Endothelial cell of umbilical vein (primary cell): Measurements from ENCODE around the gene NRG3. TPM values are rescaled to one million over a fixed set of nuclear protein-coding genes. Genes with fewer than 3 reads are reported as not detected.
A peak's percentile ranks its signal among the peaks of the same experiment; 100 is the strongest.

Experiments used
- BruUV-seq: library from RNA; stranded (reverse); fragments of 400-500 nt; replicated peaks from 2 replicates; lab custom pipeline; 2021; lab: Mats Ljungman, UMichigan
- CTCF ChIA-PET: fragments of 300-600, 350-600 bp; sonication (Branson Sonifier 250); formaldehyde crosslinking; loops from one replicate; lab custom pipeline; 2021; ENCODE audit warnings: antibody characterized with exemption, inconsistent platforms; lab: Charles Lee
- POLR2A ChIA-PET: fragments of 300-600, 350-600 bp; sonication (Branson Sonifier 250); formaldehyde crosslinking; loops from one replicate; lab custom pipeline; 2021; ENCODE audit warnings: antibody characterized with exemption, inconsistent platforms; lab: Charles Lee
- DNase-seq: peaks from one replicate; pipeline ENCODE4 v3.0.0-alpha.2; 2011; ENCODE audit warnings: low read depth, low spot score
- FAIRE-seq: peaks from 2 replicates; lab custom pipeline; 2011; peaks lifted over from hg19 to GRCh38; lab: Jason Lieb, UNC
- H2AFZ ChIP-seq: 2 replicates; pipeline ENCODE4 v1.6.0; 2012; ENCODE audit warnings: low read depth, low read length, control low read depth, inconsistent platforms
- H3K27ac ChIP-seq: 2 replicates; pipeline ENCODE4 v1.5.1; 2011; ENCODE audit warnings: low read depth, mild to moderate bottlenecking, control low read depth, low read length, moderate library complexity; ENCODE audit not compliant: insufficient read depth
- H3K27me3 ChIP-seq, 2 experiments: 2 replicates each; pipeline versions ENCODE4 v1.6.0 to v1.6.1; 2011; ENCODE audit warnings: low read length in 2 of 2, mixed read lengths in 1 of 2; ENCODE audit not compliant: control insufficient read depth in 2 of 2, insufficient read depth in 2 of 2
- H3K36me3 ChIP-seq, 2 experiments: 2 replicates in 1 of 2; 3 replicates in 1 of 2; pipeline ENCODE4 v1.5.1; 2011; ENCODE audit warnings: low read length in 2 of 2, mild to moderate bottlenecking in 1 of 2, moderate library complexity in 1 of 2; ENCODE audit not compliant: control insufficient read depth in 2 of 2, insufficient read depth in 2 of 2; ENCODE audit errors: extremely low read depth in 1 of 2
- H3K4me1 ChIP-seq: 3 replicates; pipeline ENCODE4 v1.5.1; 2011; ENCODE audit warnings: mild to moderate bottlenecking, low read length; ENCODE audit not compliant: control insufficient read depth, insufficient read depth; ENCODE audit errors: extremely low read depth
- H3K4me2 ChIP-seq: 2 replicates; pipeline ENCODE4 v1.6.1; 2011; ENCODE audit warnings: low read length, control low read depth, mixed read lengths; ENCODE audit not compliant: insufficient read depth
- H3K4me3 ChIP-seq, 3 experiments: fragments of 200-600 bp in 1 of 3; sonication (generic), shearing (Covaris generic) in 1 of 3; replicated peaks in 1 of 3; 2 replicates each; pipeline ENCODE4 v1.5.1; 2011 to 2016; ENCODE audit warnings: control low read depth in 3 of 3, low read length in 3 of 3, mild to moderate bottlenecking in 2 of 3, inconsistent platforms in 1 of 3, low read depth in 1 of 3, moderate library complexity in 1 of 3; ENCODE audit not compliant: insufficient read depth in 1 of 3
- H3K79me2 ChIP-seq: 2 replicates; pipeline ENCODE4 v1.6.0; 2012; ENCODE audit warnings: low read length, inconsistent platforms; ENCODE audit not compliant: control insufficient read depth, insufficient read depth
- H3K9ac ChIP-seq: replicated peaks from 2 replicates; pipeline ENCODE3; 2011; ENCODE audit warnings: low read length, control low read depth; ENCODE audit not compliant: insufficient read depth; ENCODE audit errors: extremely low read depth
- H3K9me1 ChIP-seq: replicated peaks from 3 replicates; pipeline ENCODE4 v1.6.0; 2011; ENCODE audit warnings: mild to moderate bottlenecking, low read length; ENCODE audit not compliant: control insufficient read depth, insufficient read depth; ENCODE audit errors: extremely low read depth
- H3K9me3 ChIP-seq: replicated peaks from 2 replicates; pipeline ENCODE4 v1.5.1; 2012; ENCODE audit warnings: low read length, inconsistent platforms; ENCODE audit not compliant: control insufficient read depth, insufficient read depth
- H4K20me1 ChIP-seq: replicated peaks from 2 replicates; pipeline ENCODE3; 2011; ENCODE audit warnings: mild to moderate bottlenecking, low read length; ENCODE audit not compliant: control insufficient read depth, insufficient read depth; ENCODE audit errors: extremely low read depth
- EZH2 ChIP-seq: IDR thresholded peaks from 2 replicates; pipeline ENCODE4 v1.6.1; 2012; ENCODE audit warnings: borderline replicate concordance, low read depth, mild to moderate bottlenecking, moderate library complexity, low read length, inconsistent platforms; ENCODE audit not compliant: severe bottlenecking
- FOS ChIP-seq: IDR thresholded peaks from 2 replicates; pipeline ENCODE4 v1.6.1; 2011; ENCODE audit warnings: mild to moderate bottlenecking, low read length, moderate library complexity, borderline replicate concordance; ENCODE audit not compliant: insufficient read depth
- JUN ChIP-seq: IDR thresholded peaks from 2 replicates; pipeline ENCODE4 v1.6.1; 2011; ENCODE audit warnings: borderline replicate concordance, low read depth; ENCODE audit not compliant: insufficient read length, insufficient read depth
- MYC ChIP-seq: IDR thresholded peaks from one replicate; pipeline ENCODE4 v1.6.1; 2011; ENCODE audit warnings: mild to moderate bottlenecking, low read depth, low read length
- POLR2AphosphoS5 ChIP-seq: IDR thresholded peaks from 2 replicates; pipeline ENCODE4 v1.6.1; 2012; ENCODE audit warnings: low read depth, mild to moderate bottlenecking, control low read depth, low read length, moderate library complexity; ENCODE audit not compliant: insufficient read depth
- dilution Hi-C: fragments of 300-500 bp; cut with MboI; formaldehyde crosslinking; loops from one replicate; pipeline ENCODE4 v1.15.0; 2019; ENCODE audit warnings: low sequenced_read_pairs; ENCODE audit not compliant: extremely low pct_ligation_motif_present
- intact Hi-C: fragments of 100-400 bp; cut with micrococcal nuclease; formaldehyde crosslinking; loops from one replicate; pipeline ENCODE4 v1.10.0; 2022
- polyA plus RNA-seq, 4 experiments: library from polyadenylated mRNA; depleted of rRNA in 3 of 4; stranded (reverse) in 3 of 4; unstranded in 1 of 4; fragments of >200 nt; gene quantifications; 2 replicates each; pipeline versions ENCODE4 v1.2.1 to v1.2.3, GENCODE V29; 2011 to 2012; ENCODE audit warnings: missing spikeins in 1 of 4
- total RNA-seq: library from RNA; stranded (reverse); gene quantifications from 2 replicates; pipeline ENCODE4 v1.2.3, GENCODE V29; 2021
- TF ChIP-seq, protein P1 (sequence below): IDR thresholded peaks from 2 replicates; pipeline ENCODE4 v1.6.1; 2011; ENCODE audit not compliant: insufficient read depth, insufficient read length
- TF ChIP-seq, protein P2 (sequence below), 2 donors: IDR thresholded peaks; 1 replicate in 1 of 2; 2 replicates in 1 of 2; pipeline ENCODE4 v1.5.1; 2011; ENCODE audit warnings: low read length in 2 of 2, mild to moderate bottlenecking in 2 of 2, moderate library complexity in 2 of 2, control low read depth in 1 of 2, inconsistent platforms in 1 of 2, low read depth in 1 of 2; ENCODE audit not compliant: insufficient read depth in 1 of 2; ENCODE audit errors: extremely low read depth in 1 of 2

NRG3 gene
- total and polyA plus RNA-seq, 2 donors (not counting 3 experiments of a cell fraction or from before 2014, with no cell fraction given), result 1.9 to 3.9 TPM

DNA sequence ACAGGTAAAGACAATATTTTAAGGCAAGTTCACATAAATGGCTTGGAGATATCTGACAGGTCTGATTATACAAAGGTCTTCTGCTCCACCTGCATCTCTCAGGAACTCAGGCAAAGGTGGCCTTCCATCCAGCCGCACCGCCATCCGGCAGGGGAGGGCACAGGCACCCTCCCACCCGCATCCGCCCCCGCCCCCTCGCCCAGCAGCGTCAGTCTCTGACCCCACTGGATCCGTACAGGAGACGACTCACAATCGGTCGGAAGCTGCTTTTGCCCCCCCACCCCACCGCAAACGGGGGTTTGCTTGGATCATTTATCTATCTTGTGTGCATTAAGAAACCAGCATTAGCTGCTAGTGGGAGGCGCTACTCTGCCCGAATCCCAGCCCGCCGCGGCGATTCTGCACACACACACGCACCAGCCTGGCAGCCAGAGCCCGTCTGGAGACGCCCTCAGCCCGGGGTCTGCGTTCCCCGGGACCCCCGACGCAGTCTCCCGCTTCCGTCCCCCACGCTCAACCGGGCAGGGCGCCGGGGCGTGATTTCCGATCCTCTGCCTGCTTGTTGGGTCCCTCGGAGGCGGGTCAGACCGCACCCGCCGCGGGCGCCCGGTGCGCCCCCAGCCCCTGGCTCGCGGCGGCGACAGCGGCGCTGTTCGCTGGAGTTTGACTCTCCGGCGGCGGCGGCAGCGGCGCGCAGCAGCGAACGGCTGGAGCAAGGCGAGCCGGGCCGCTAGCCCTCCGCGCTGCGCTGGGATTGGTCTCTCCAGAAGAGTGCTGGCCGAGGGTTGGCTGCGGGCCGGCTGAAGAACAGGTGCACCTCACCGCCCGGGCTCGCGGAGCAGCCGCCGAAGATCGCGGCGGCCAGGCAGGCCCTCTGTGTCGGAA, 820 bp upstream of the NRG3 start:
- Histone ChIP-seq H3K4me2 (peak overlapping the region; percentile 84), H3K27ac (no peak overlapping the region), H3K27me3 (peaks cover 3 to 9% of the 10 kb centered on the region in 2 experiments), H4K20me1 (no peaks in the 10 kb centered on the region), H3K9ac (no peak overlapping the region), H3K9me3 (no peaks in the 10 kb centered on the region), H2AFZ (peak overlapping the region; percentile 41), H3K9me1 (no peaks in the 10 kb centered on the region), H3K4me3 (peak overlapping the region; percentile 16 to 52 (median 49)), H3K79me2 (no peaks in the 10 kb centered on the region), H3K36me3 (no peaks in the 10 kb centered on the region), H3K4me1 (peaks cover 16% of the 10 kb centered on the region)
- DNase-seq, result peak; percentile 78
- no TSS peak for BruUV-seq
- ChIA-PET POLR2A (no interaction called here), CTCF (no interaction called here)
- FAIRE-seq, result no peak
- intact Hi-C loops (loop anchor here (1.0 kb wide), 2 partner anchors 8 to 31 kb away; no protein-coding TSS in a partner anchor), dilution Hi-C loops (no loop called here)
- TF ChIP-seq POLR2AphosphoS5 (no peak), JUN (no peak), FOS (no peak), EZH2 (peak; percentile 64), MYC (no peak)
- TF ChIP-seq, protein P1, sequence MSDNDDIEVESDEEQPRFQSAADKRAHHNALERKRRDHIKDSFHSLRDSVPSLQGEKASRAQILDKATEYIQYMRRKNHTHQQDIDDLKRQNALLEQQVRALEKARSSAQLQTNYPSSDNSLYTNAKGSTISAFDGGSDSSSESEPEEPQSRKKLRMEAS, result no peak
- TF ChIP-seq, protein P2, sequence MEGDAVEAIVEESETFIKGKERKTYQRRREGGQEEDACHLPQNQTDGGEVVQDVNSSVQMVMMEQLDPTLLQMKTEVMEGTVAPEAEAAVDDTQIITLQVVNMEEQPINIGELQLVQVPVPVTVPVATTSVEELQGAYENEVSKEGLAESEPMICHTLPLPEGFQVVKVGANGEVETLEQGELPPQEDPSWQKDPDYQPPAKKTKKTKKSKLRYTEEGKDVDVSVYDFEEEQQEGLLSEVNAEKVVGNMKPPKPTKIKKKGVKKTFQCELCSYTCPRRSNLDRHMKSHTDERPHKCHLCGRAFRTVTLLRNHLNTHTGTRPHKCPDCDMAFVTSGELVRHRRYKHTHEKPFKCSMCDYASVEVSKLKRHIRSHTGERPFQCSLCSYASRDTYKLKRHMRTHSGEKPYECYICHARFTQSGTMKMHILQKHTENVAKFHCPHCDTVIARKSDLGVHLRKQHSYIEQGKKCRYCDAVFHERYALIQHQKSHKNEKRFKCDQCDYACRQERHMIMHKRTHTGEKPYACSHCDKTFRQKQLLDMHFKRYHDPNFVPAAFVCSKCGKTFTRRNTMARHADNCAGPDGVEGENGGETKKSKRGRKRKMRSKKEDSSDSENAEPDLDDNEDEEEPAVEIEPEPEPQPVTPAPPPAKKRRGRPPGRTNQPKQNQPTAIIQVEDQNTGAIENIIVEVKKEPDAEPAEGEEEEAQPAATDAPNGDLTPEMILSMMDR (IDR thresholded peaks at IDR 0.05; ENCODE audit: extremely low read depth in 1 of 2, insufficient read depth in 1 of 2, low read depth in 1 of 2, low read length in 2 of 2), result peak; percentile 2 to 4
